ENCODE data around the gene MED25. TPM values are rescaled to one million over a fixed set of nuclear protein-coding genes. Genes with fewer than 3 reads are reported as not detected.

MED25 gene
- total RNA-seq, 4 donors from 2014 or later: 16.9 to 27.7 (median 23.9) TPM

DNA sequence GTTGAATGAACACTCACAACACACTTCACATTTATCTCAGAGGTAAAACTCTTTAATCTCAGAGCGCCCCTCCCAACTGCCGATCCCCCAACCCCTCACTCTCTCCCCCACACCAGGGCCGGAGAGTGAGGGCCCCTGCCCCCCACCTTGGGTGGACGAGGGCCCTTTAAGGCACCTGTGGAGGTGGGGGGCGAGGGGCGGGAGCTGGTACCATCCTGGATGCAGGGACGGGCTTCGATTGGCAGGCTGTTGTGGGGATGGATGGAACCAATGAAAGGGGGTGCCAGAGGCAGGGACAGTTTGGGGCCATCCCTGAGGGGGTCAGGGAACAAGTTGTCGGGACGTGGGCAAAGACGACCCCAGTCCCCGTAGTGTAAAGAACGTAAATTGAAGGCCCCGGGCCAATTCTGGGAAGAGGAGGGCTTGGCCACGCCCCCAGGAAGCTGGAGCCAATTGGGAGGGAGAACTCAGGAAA lies 51.0 kb downstream of the MED25 start:
- Histone ChIP-seq H3K9me3 (no peaks in the 10 kb centered on the region), H3K36me3 (peaks cover 0 to 44% (median 8%) of the 10 kb centered on the region in 3 donors), H3K4me3 (peak overlapping the region; percentile 24 to 62 (median 52)), H3K4me1 (peaks cover 28 to 74% (median 43%) of the 10 kb centered on the region in 3 donors), H3K27ac (peak overlapping the region; percentile 86 to 97 (median 94)), H3K27me3 (no peaks in the 10 kb centered on the region)
- TF ChIP-seq, protein P1, sequence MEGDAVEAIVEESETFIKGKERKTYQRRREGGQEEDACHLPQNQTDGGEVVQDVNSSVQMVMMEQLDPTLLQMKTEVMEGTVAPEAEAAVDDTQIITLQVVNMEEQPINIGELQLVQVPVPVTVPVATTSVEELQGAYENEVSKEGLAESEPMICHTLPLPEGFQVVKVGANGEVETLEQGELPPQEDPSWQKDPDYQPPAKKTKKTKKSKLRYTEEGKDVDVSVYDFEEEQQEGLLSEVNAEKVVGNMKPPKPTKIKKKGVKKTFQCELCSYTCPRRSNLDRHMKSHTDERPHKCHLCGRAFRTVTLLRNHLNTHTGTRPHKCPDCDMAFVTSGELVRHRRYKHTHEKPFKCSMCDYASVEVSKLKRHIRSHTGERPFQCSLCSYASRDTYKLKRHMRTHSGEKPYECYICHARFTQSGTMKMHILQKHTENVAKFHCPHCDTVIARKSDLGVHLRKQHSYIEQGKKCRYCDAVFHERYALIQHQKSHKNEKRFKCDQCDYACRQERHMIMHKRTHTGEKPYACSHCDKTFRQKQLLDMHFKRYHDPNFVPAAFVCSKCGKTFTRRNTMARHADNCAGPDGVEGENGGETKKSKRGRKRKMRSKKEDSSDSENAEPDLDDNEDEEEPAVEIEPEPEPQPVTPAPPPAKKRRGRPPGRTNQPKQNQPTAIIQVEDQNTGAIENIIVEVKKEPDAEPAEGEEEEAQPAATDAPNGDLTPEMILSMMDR (IDR thresholded peaks at IDR 0.05): no peak
- no peak for TF ChIP-seq POLR2A (IDR thresholded peaks at IDR 0.05)
- no peak for DNase-seq
- 1 to 3% methylated on average over 10 to 11 of the region's 15 CpGs for WGBS, 2 donors
- intact Hi-C loops (cut with DNase I): no loop called here

DNA sequence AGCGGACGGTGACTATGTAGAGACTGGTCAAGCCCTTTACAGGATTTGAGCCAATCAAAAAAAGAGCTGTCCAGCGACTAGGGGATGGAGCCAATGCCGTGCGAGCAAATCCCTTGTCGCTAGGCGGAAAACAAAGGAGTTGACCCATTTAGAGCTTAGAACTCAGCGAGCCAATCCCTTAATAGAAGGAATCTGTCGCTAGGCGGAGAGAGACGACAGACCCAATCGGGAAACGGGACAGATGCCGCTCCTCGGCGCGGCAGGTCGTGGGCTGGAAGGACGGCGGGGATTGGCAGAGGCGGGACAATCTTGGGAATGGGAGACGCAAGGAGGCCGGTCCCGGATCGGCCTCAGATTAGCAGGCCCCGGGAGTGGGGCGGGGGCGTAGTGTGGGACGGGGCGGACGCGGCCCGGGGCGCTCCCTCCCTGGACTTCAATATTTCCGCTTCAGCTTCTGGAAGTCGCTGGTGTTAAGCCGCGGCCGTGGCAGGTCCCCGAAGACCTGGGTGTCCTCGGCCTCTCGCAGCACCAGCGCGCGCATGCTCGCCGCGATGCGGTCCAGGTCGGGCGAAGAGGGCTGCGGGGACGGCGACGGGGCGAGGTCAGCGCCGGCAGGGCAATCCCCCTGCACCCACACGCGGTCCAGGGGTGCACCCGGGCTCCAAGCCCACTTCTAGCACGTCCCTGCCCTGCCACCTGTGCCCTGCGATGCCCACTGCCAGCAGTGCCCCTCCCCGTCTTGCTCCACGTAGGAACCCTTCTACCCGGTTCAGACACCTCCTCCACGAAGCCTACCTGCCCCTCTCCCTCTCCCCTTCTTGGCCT lies 51.6 kb downstream of the MED25 start:
- Histone ChIP-seq H3K9me3 (no peaks in the 10 kb centered on the region), H3K36me3 (peaks cover 0 to 44% (median 4%) of the 10 kb centered on the region in 3 donors), H3K4me3 (peak overlapping the region; percentile 47 to 74 (median 60)), H3K27ac (peak overlapping the region; percentile 91 to 97 (median 92)), H3K4me1 (peaks cover 28 to 79% (median 46%) of the 10 kb centered on the region in 3 donors), H3K27me3 (no peaks in the 10 kb centered on the region)
- peak in 3 of 4 donors; percentile 30 to 89 (median 33) for TF ChIP-seq POLR2A (IDR thresholded peaks at IDR 0.05)
- TF ChIP-seq, protein P1 (IDR thresholded peaks at IDR 0.05): peak in 3 of 6 experiments; percentile 4 to 26 (median 12)
- intact Hi-C loops (cut with DNase I): loop anchor here (10.0 kb wide), 1 partner anchor 55 kb away; the partner anchor contains the start of genes FUZ and MED25
- DNase-seq: peak; percentile 76
- WGBS, 2 donors: 0% methylated on average over 21 to 30 of the region's 67 CpGs

DNA sequence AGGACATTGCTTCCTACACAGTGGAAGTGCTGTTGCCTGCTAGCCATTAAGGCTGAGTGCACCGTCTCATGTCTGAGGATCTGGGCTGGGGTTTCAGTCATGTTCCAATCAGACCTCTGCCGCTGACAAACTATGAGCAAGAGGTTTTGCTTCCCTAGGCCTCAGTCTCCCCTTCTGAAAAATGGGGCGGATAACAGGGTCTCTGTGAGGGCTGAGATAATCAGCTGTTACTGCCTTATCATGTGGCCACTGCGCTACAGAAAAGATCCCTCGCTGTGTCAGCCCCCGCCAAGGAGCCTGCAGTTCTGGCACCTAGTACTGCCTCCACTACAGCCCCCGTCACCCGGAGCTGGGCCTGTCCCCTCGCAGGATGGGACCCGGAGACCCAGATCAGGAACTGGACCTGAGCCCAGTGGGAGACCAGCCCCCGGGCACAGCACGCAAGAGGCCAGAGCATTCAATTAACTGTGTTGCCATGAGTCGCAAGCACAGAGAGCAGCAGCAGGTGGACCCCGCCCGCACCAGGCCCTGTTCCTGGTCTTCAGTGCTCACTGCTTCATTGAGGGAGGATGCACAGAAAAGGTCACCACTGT lies 52.3 kb downstream of the MED25 start:
- WGBS, 2 donors: 75 to 94% methylated on average over 7 to 9 of the region's 15 CpGs
- TF ChIP-seq, protein P1 (IDR thresholded peaks at IDR 0.05): no peak
- no peak for TF ChIP-seq POLR2A (IDR thresholded peaks at IDR 0.05)
- Histone ChIP-seq H3K4me1 (peaks cover 34 to 79% (median 50%) of the 10 kb centered on the region in 3 donors), H3K36me3 (peaks cover 0 to 40% (median 3%) of the 10 kb centered on the region in 3 donors), H3K9me3 (no peaks in the 10 kb centered on the region), H3K27me3 (no peaks in the 10 kb centered on the region), H3K27ac (peak overlapping the region; percentile 91 to 92 (median 92)), H3K4me3 (peak overlapping the region; percentile 47 to 74 (median 60))
- DNase-seq: no peak
- intact Hi-C loops (cut with DNase I): loop anchor here (10.0 kb wide), 1 partner anchor 56 kb away; the partner anchor contains the start of genes FUZ and MED25

DNA sequence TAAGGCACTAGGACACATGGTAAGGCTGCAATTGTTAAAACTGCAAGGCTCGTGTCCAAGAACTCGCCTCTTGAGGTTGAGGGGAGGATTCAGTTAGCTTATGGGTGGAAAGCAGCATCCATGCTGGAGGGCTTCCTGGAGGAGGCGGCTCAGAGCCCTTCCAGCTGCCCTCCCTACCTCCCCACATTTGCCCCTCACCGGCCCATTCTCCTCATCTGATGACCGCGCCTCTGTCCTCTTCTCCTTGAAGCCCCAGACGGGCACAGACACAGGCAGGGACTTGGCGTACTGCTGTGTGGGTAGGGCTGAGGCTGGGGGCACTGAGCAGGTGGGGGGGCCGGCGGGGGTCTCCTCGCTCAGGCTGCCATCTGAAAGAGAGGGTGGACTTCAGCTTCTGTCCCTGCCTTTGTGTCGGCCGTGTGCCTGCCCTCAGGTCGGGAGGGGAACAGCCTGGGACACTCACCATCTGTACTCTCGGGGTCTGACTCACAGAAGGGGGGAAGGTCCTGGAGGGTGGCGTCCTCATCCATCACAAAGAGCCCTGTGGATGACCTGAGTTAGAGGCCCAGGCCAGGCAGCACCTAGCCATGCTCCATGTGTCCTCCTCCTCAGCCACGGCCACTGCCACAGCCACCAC lies 53.4 kb downstream of the MED25 start:
- Histone ChIP-seq H3K27me3 (no peaks in the 10 kb centered on the region), H3K4me1 (peaks cover 30 to 75% (median 43%) of the 10 kb centered on the region in 3 donors), H3K9me3 (no peaks in the 10 kb centered on the region), H3K4me3 (no peak overlapping the region), H3K27ac (peak overlapping the region in 1 of 4 donors; percentile 7), H3K36me3 (peaks cover 0 to 40% (median 3%) of the 10 kb centered on the region in 3 donors)
- TF ChIP-seq POLR2A (IDR thresholded peaks at IDR 0.05): no peak
- TF ChIP-seq, protein P1 (IDR thresholded peaks at IDR 0.05): no peak
- intact Hi-C loops (cut with DNase I): loop anchor here (10.0 kb wide), 1 partner anchor 57 kb away; the partner anchor contains the start of genes FUZ and MED25
- 95 to 96% methylated on average over 7 to 8 of the region's 17 CpGs for WGBS, 2 donors
- DNase-seq: no peak
